ENCODE data around the gene GLUL.

The GLUL gene

GRCh38 chr1:182388392-182389134, 3.0 kb downstream of the GLUL start:
- peaks cover 97% of the 10 kb centered on the region for H3K79me2 ChIP-seq (ENCODE audit: insufficient read depth, low read length)
- H3K4me1 ChIP-seq (ENCODE audit: insufficient read depth, low read length, poor library complexity, severe bottlenecking): peaks cover 66% of the 10 kb centered on the region
- H2AFZ ChIP-seq (ENCODE audit: low read length): no peak overlapping the region
- peak overlapping the region; percentile 99 for H3K4me3 ChIP-seq (ENCODE audit: low read length, poor library complexity, severe bottlenecking)
- peak overlapping the region; percentile 85 for H3K4me2 ChIP-seq (ENCODE audit: low read depth, low read length, poor library complexity, severe bottlenecking)
- H3K9me3 ChIP-seq (ENCODE audit: insufficient read depth, low read depth, low read length): no peaks in the 10 kb centered on the region
- H3K9me2 ChIP-seq (replicated peaks; ENCODE audit: low read depth, low read length): no peaks in the 10 kb centered on the region
- H3K9ac ChIP-seq (ENCODE audit: low read depth, low read length, poor library complexity, severe bottlenecking): peak overlapping the region; percentile 99
- H3K36me3 ChIP-seq (ENCODE audit: insufficient read depth, low read length): peaks cover 69% of the 10 kb centered on the region
- peaks cover 79% of the 10 kb centered on the region for H4K20me1 ChIP-seq (ENCODE audit: insufficient read depth, low read length, poor library complexity, severe bottlenecking)
- peaks cover 2% of the 10 kb centered on the region; the same call in 1 of the 2 replicates for H3F3A ChIP-seq (ENCODE audit: low read depth)
- TF ChIP-seq, protein P1, sequence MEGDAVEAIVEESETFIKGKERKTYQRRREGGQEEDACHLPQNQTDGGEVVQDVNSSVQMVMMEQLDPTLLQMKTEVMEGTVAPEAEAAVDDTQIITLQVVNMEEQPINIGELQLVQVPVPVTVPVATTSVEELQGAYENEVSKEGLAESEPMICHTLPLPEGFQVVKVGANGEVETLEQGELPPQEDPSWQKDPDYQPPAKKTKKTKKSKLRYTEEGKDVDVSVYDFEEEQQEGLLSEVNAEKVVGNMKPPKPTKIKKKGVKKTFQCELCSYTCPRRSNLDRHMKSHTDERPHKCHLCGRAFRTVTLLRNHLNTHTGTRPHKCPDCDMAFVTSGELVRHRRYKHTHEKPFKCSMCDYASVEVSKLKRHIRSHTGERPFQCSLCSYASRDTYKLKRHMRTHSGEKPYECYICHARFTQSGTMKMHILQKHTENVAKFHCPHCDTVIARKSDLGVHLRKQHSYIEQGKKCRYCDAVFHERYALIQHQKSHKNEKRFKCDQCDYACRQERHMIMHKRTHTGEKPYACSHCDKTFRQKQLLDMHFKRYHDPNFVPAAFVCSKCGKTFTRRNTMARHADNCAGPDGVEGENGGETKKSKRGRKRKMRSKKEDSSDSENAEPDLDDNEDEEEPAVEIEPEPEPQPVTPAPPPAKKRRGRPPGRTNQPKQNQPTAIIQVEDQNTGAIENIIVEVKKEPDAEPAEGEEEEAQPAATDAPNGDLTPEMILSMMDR (conservative IDR thresholded peaks at IDR 0.05; ENCODE audit: low read length): no peak
- no peak for TF ChIP-seq EZH2phosphoT487 (IDR thresholded peaks at IDR 0.05; ENCODE audit: borderline replicate concordance)
- H3K27me3 ChIP-seq (ENCODE audit: insufficient read depth, low read length, poor library complexity, severe bottlenecking): peaks cover 13% of the 10 kb centered on the region

DNA sequence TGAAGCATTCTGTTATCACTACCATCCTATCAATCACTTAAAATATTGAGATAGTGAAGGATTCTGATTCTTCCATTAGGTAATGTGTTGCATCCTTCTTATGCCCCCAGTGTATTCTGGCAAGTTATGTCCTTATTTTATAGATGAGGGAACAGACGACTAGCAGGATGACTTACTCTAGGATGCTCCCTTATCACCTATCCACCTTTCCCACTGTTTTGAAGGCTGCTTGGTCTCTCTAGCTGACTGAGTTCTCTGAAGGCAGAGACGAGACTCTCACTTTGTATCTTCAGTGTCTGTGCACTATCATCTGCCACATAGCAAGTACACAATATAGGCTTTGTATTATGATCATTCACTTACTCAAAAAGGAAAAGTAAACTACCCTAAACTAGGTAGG, 4.0 kb downstream of the GLUL start:
- Histone ChIP-seq H3K36me3 (ENCODE audit: insufficient read depth, low read length) (peaks cover 78% of the 10 kb centered on the region), H2AFZ (ENCODE audit: low read length) (no peak overlapping the region), H3K79me2 (ENCODE audit: insufficient read depth, low read length) (peaks cover 97% of the 10 kb centered on the region)

GRCh38 chr1:182386980-182387379, 4.6 kb downstream of the GLUL start:
- H3K9ac ChIP-seq (ENCODE audit: low read depth, low read length, poor library complexity, severe bottlenecking): peak overlapping the region; percentile 99
- peak overlapping the region; percentile 85 for H3K4me2 ChIP-seq (ENCODE audit: low read depth, low read length, poor library complexity, severe bottlenecking)
- H3K9me2 ChIP-seq (replicated peaks; ENCODE audit: low read depth, low read length): no peaks in the 10 kb centered on the region
- no peak overlapping the region for H2AFZ ChIP-seq (ENCODE audit: low read length)
- TF ChIP-seq EZH2phosphoT487 (IDR thresholded peaks at IDR 0.05; ENCODE audit: borderline replicate concordance): no peak
- TF ChIP-seq, protein P1 (conservative IDR thresholded peaks at IDR 0.05; ENCODE audit: low read length): no peak
- peaks cover 95% of the 10 kb centered on the region for H3K79me2 ChIP-seq (ENCODE audit: insufficient read depth, low read length)
- H4K20me1 ChIP-seq (ENCODE audit: insufficient read depth, low read length, poor library complexity, severe bottlenecking): peaks cover 95% of the 10 kb centered on the region
- H3F3A ChIP-seq (ENCODE audit: low read depth): peaks cover 11% of the 10 kb centered on the region; the same call in 1 of the 2 replicates
- peak overlapping the region; percentile 99 for H3K4me3 ChIP-seq (ENCODE audit: low read length, poor library complexity, severe bottlenecking)
- peaks cover 84% of the 10 kb centered on the region for H3K36me3 ChIP-seq (ENCODE audit: insufficient read depth, low read length)
- H3K9me3 ChIP-seq (ENCODE audit: insufficient read depth, low read depth, low read length): no peaks in the 10 kb centered on the region
- peaks cover 63% of the 10 kb centered on the region for H3K4me1 ChIP-seq (ENCODE audit: insufficient read depth, low read length, poor library complexity, severe bottlenecking)
- H3K27me3 ChIP-seq (ENCODE audit: insufficient read depth, low read length, poor library complexity, severe bottlenecking): peaks cover 13% of the 10 kb centered on the region

More for the DNA sequence above, 4.0 kb downstream of the GLUL start:
- Histone ChIP-seq H3K9me2 (replicated peaks; ENCODE audit: low read depth, low read length) (no peaks in the 10 kb centered on the region), H3K4me2 (ENCODE audit: low read depth, low read length, poor library complexity, severe bottlenecking) (peak overlapping the region; percentile 85), H3K4me3 (ENCODE audit: low read length, poor library complexity, severe bottlenecking) (peak overlapping the region; percentile 99), H3K27me3 (ENCODE audit: insufficient read depth, low read length, poor library complexity, severe bottlenecking) (peaks cover 13% of the 10 kb centered on the region), H4K20me1 (ENCODE audit: insufficient read depth, low read length, poor library complexity, severe bottlenecking) (peaks cover 89% of the 10 kb centered on the region), H3K9ac (ENCODE audit: low read depth, low read length, poor library complexity, severe bottlenecking) (peak overlapping the region; percentile 99), H3K9me3 (ENCODE audit: insufficient read depth, low read depth, low read length) (no peaks in the 10 kb centered on the region), H3F3A (ENCODE audit: low read depth) (peaks cover 10% of the 10 kb centered on the region; the same call in 1 of the 2 replicates), H3K4me1 (ENCODE audit: insufficient read depth, low read length, poor library complexity, severe bottlenecking) (peaks cover 66% of the 10 kb centered on the region)
- TF ChIP-seq EZH2phosphoT487 (IDR thresholded peaks at IDR 0.05; ENCODE audit: borderline replicate concordance): no peak
- TF ChIP-seq, protein P1 (conservative IDR thresholded peaks at IDR 0.05; ENCODE audit: low read length): no peak

Measured in Loucy (cell line).